ENCODE results near the gene SLC22A1. TPM values are rescaled to one million over a fixed set of nuclear protein-coding genes. Genes with fewer than 3 reads are reported as not detected.
"Not testable (repeated sequence)": the region's sequence is repeated elsewhere in the genome, so short reads cannot be mapped to it uniquely, and the experiment has no call there.

SLC22A1 gene
- total and polyA plus RNA-seq, 2 donors (not counting 3 experiments of a cell fraction or from before 2014, with no cell fraction given): 0.04 TPM; not detected in 1

DNA sequence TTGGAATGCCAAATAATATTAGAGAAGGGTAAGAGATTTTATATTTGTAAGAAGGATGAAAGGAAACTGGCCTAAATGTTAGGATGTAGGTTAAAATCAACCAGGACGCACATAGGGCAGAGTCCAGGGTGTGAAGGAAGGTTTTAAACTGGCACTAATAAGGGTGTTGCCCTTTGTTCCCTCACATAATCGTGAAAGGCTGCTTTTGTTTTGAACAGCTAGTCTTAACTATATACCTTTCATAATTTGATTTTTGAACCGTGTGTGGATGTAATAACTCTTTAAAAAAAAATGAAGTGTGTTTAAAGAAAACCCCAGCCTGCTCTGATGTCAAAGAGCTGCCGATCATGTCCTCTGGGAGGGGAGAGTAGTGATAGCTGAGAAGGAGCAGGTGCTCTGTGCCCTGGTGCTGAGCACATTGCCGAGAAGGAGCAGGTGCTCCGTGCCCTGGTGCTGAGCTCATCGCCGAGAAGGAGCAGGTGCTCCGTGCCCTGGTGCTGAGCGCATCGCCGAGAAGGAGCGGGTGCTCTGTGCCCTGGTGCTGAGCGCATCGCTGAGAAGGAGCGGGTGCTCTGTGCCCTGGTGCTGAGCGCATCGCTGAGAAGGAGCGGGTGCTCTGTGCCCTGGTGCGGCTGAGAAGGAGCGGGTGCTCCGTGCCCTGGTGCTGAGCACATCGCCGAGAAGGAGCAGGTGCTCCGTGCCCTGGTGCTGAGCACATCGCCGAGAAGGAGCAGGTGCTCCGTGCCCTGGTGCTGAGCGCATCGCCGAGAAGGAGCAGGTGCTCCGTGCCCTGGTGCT is 31.0 kb upstream of the SLC22A1 start:
- H3K27ac ChIP-seq (ENCODE audit: insufficient read depth, low read depth, low read length); H4K20me1 ChIP-seq (replicated peaks; ENCODE audit: control insufficient read depth, extremely low read depth, insufficient read depth, low read length); H3K4me2 ChIP-seq (ENCODE audit: insufficient read depth, low read length); H3K9me3 ChIP-seq (replicated peaks; ENCODE audit: control insufficient read depth, insufficient read depth, low read length); H3K4me1 ChIP-seq (ENCODE audit: control insufficient read depth, extremely low read depth, insufficient read depth, low read length); H3K27me3 ChIP-seq (ENCODE audit: control insufficient read depth in 2 of 2, insufficient read depth in 2 of 2, low read length in 2 of 2); intact Hi-C loops (cut with micrococcal nuclease); POLR2A ChIA-PET; FAIRE-seq; H3K9ac ChIP-seq (replicated peaks; ENCODE audit: extremely low read depth, insufficient read depth, low read length); H3K79me2 ChIP-seq (ENCODE audit: control insufficient read depth, insufficient read depth, low read length); H3K4me3 ChIP-seq (replicated peaks in 1 of 3; ENCODE audit: insufficient read depth in 1 of 3, low read depth in 1 of 3, low read length in 3 of 3); DNase-seq (ENCODE audit: low read depth, low spot score); BruUV-seq (replicated peaks); CTCF ChIA-PET; H3K9me1 ChIP-seq (replicated peaks; ENCODE audit: control insufficient read depth, extremely low read depth, insufficient read depth, low read length); dilution Hi-C loops (cut with MboI; ENCODE audit: extremely low pct_ligation_motif_present, low sequenced_read_pairs); H2AFZ ChIP-seq (ENCODE audit: low read depth, low read length): not testable (repeated sequence)
- H3K36me3 ChIP-seq (ENCODE audit: control insufficient read depth in 2 of 2, extremely low read depth in 1 of 2, insufficient read depth in 2 of 2, low read length in 2 of 2): peaks cover 0 to 19% of the 10 kb centered on the region in 2 experiments

DNA sequence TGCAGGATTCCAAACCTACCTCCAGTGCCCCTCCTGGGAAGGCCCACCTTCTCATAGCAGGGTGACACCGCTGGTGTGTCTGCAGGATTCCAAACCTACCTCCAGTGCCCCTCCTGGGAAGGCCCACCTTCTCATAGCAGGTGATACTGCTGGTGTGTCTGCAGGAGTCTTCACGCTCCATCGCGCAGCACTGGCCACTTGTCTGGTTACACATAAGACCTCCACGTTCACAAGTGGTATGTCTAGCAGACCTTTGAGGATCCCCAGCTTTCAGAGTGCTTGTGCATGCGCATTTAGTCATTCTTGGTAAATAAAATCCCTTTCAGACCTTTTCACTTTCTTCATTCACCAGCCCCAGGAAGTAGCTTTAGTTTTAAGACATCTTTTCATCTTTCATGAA is 29.4 kb upstream of the SLC22A1 start:
- H3K4me3 ChIP-seq (replicated peaks in 1 of 3; ENCODE audit: insufficient read depth in 1 of 3, low read depth in 1 of 3, low read length in 3 of 3); H3K9ac ChIP-seq (replicated peaks; ENCODE audit: extremely low read depth, insufficient read depth, low read length); H3K4me1 ChIP-seq (ENCODE audit: control insufficient read depth, extremely low read depth, insufficient read depth, low read length); intact Hi-C loops (cut with micrococcal nuclease); DNase-seq (ENCODE audit: low read depth, low spot score); H3K27ac ChIP-seq (ENCODE audit: insufficient read depth, low read depth, low read length); BruUV-seq (replicated peaks); H3K79me2 ChIP-seq (ENCODE audit: control insufficient read depth, insufficient read depth, low read length); CTCF ChIA-PET; H4K20me1 ChIP-seq (replicated peaks; ENCODE audit: control insufficient read depth, extremely low read depth, insufficient read depth, low read length); H3K9me3 ChIP-seq (replicated peaks; ENCODE audit: control insufficient read depth, insufficient read depth, low read length); H3K9me1 ChIP-seq (replicated peaks; ENCODE audit: control insufficient read depth, extremely low read depth, insufficient read depth, low read length); dilution Hi-C loops (cut with MboI; ENCODE audit: extremely low pct_ligation_motif_present, low sequenced_read_pairs); H3K4me2 ChIP-seq (ENCODE audit: insufficient read depth, low read length); H3K27me3 ChIP-seq (ENCODE audit: control insufficient read depth in 2 of 2, insufficient read depth in 2 of 2, low read length in 2 of 2); H2AFZ ChIP-seq (ENCODE audit: low read depth, low read length); POLR2A ChIA-PET; FAIRE-seq: not testable (repeated sequence)
- H3K36me3 ChIP-seq (ENCODE audit: control insufficient read depth in 2 of 2, extremely low read depth in 1 of 2, insufficient read depth in 2 of 2, low read length in 2 of 2): peaks cover 0 to 22% of the 10 kb centered on the region in 2 experiments

All from endothelial cell of umbilical vein (primary cell).